Muscle layer of colon (tissue), 2 donors: ENCODE data around the gene COL7A1.

Experiments used
- H3K27ac ChIP-seq: one replicate; pipeline ENCODE4 v1.7.0; 2013; ENCODE audit warnings: low read depth, mild to moderate bottlenecking, low read length, moderate library complexity
- H3K27me3 ChIP-seq, 2 donors: one replicate each; pipeline ENCODE4 v1.7.0; 2013; ENCODE audit warnings: low read length in 2 of 2, mild to moderate bottlenecking in 2 of 2; ENCODE audit not compliant: insufficient read depth in 2 of 2, control insufficient read depth in 1 of 2
- H3K36me3 ChIP-seq: one replicate; pipeline ENCODE4 v1.7.0; 2013; ENCODE audit warnings: mild to moderate bottlenecking, low read length; ENCODE audit not compliant: insufficient read depth
- H3K4me1 ChIP-seq: one replicate; pipeline ENCODE4 v1.7.0; 2013; ENCODE audit warnings: mild to moderate bottlenecking, low read length; ENCODE audit not compliant: insufficient read depth
- H3K4me3 ChIP-seq, 2 donors: one replicate each; pipeline ENCODE4 v1.7.0; 2013; ENCODE audit warnings: low read length in 2 of 2, low read depth in 1 of 2, mild to moderate bottlenecking in 1 of 2, moderate library complexity in 1 of 2
- H3K9ac ChIP-seq: one replicate; pipeline ENCODE4 v1.7.0; 2013; ENCODE audit warnings: low read length
- H3K9me3 ChIP-seq: one replicate; pipeline ENCODE4 v1.7.0; 2013; ENCODE audit warnings: mild to moderate bottlenecking, low read length
- donor health status: abdominal sarcoma.
- donor health status: Adenocarcinoma of cecum.

The COL7A1 gene

GRCh38 chr3:48597408-48597800, 2.3 kb upstream of the COL7A1 start:
- no peak overlapping the region for H3K27ac ChIP-seq
- H3K4me3 ChIP-seq: no peak overlapping the region
- no peaks in the 10 kb centered on the region for H3K9me3 ChIP-seq
- H3K36me3 ChIP-seq: peaks cover 42% of the 10 kb centered on the region
- peaks cover 0 to 13% of the 10 kb centered on the region in 2 donors for H3K27me3 ChIP-seq
- peaks cover 18% of the 10 kb centered on the region for H3K4me1 ChIP-seq
- no peak overlapping the region for H3K9ac ChIP-seq

- no peak overlapping the region for H3K9ac ChIP-seq
- H3K4me1 ChIP-seq: peaks cover 18% of the 10 kb centered on the region
- H3K4me3 ChIP-seq: no peak overlapping the region
- H3K9me3 ChIP-seq: no peaks in the 10 kb centered on the region
- peaks cover 37% of the 10 kb centered on the region for H3K36me3 ChIP-seq
- H3K27ac ChIP-seq: no peak overlapping the region
- H3K27me3 ChIP-seq: peaks cover 0 to 13% of the 10 kb centered on the region in 2 donors
Observed at GRCh38 chr3:48596676-48597407, 1.7 kb upstream of the COL7A1 start.

DNA sequence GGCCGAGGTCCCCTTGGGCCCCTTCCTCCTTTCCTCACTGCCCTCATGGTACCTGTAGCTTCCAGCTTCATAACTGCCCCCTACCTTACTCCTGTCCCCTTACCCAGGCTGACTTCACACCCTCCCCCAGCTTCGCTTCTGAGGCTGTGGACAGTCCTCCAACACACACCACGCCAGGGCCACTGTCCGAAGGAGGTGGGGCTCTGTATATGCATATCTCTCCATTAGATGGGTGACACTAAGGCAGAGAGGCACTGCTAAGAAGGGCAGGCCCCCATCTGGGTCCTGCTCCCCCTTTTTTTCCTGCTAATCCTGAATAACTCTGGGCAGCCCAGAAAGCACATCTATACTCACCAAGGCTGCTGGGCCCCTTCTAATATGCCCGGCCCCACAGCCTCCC, 1.0 kb upstream of the COL7A1 start:
- no peak overlapping the region for H3K9ac ChIP-seq

DNA sequence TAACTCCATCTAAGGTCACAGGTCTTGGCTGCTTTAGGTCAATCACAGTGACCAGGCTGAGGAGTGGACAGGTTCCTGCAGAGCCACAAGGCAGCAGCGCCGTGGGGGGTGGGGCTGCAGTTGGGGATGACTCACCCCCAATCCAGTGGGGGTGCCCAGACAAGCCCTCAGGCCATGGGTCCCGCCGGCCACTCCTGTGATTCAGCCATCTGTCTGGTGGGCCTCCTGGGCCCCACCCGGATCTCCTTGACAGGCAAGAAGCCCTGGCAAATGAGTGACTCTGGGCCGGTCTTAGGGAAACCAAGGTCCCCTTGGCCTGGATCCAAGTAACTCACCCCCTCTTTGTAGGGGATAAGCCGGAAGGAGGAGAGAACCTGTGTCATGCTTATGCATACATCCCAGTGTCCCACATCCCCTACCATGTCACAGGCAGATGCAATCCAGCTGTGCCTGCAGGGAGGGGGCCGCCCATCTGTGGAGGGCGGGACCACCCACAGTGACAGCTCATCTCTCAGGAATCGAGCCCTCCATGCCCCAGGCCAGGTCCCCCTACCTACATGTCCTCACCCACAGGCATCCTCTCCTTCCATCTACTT, 495 bp upstream of the COL7A1 start:
- no peak overlapping the region for H3K27ac ChIP-seq
- H3K9me3 ChIP-seq: no peaks in the 10 kb centered on the region
- no peak overlapping the region for H3K9ac ChIP-seq
- H3K4me1 ChIP-seq: peaks cover 18% of the 10 kb centered on the region
- peaks cover 24% of the 10 kb centered on the region for H3K36me3 ChIP-seq
- peaks cover 0 to 13% of the 10 kb centered on the region in 2 donors for H3K27me3 ChIP-seq
- H3K4me3 ChIP-seq: peak overlapping the region in 1 of 2 donors; percentile 25

More for the DNA sequence above, 1.0 kb upstream of the COL7A1 start:
- Histone ChIP-seq H3K27ac (no peak overlapping the region), H3K27me3 (peaks cover 0 to 13% of the 10 kb centered on the region in 2 donors), H3K4me3 (no peak overlapping the region), H3K4me1 (peaks cover 18% of the 10 kb centered on the region), H3K36me3 (peaks cover 30% of the 10 kb centered on the region), H3K9me3 (no peaks in the 10 kb centered on the region)

- peaks cover 0 to 13% of the 10 kb centered on the region in 2 donors for H3K27me3 ChIP-seq
- no peaks in the 10 kb centered on the region for H3K9me3 ChIP-seq
- H3K27ac ChIP-seq: no peak overlapping the region
- peaks cover 13% of the 10 kb centered on the region for H3K36me3 ChIP-seq
- H3K4me3 ChIP-seq: peak overlapping the region; percentile 25 to 38
- peaks cover 18% of the 10 kb centered on the region for H3K4me1 ChIP-seq
- no peak overlapping the region for H3K9ac ChIP-seq
Observed at GRCh38 chr3:48594417-48595049, 596 bp downstream of the COL7A1 start.

DNA sequence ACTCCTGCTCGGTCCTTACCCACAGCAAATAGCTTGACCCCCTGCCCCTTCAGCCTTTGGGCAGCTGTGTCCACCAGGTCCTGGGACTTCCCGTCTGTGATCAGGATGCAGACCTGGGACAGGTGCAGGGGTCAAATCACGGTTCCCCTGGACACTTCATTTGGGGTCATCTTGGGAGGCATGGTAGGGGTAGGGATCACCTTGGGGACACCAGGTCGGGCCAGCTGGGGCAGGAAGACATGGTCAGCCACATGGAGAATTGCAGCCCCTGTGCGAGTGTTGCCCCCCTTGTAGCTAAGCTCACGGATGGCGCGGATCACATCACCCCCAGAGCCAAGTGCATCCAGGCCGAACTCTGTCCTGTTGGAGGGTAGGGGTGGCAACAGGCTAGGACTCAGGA, 1.8 kb downstream of the COL7A1 start:
- no peak overlapping the region for H3K4me3 ChIP-seq
- H3K27me3 ChIP-seq: peaks cover 0 to 13% of the 10 kb centered on the region in 2 donors
- H3K9ac ChIP-seq: no peak overlapping the region
- no peak overlapping the region for H3K27ac ChIP-seq
- H3K36me3 ChIP-seq: peaks cover 7% of the 10 kb centered on the region
- H3K9me3 ChIP-seq: no peaks in the 10 kb centered on the region
- peaks cover 9% of the 10 kb centered on the region for H3K4me1 ChIP-seq

DNA sequence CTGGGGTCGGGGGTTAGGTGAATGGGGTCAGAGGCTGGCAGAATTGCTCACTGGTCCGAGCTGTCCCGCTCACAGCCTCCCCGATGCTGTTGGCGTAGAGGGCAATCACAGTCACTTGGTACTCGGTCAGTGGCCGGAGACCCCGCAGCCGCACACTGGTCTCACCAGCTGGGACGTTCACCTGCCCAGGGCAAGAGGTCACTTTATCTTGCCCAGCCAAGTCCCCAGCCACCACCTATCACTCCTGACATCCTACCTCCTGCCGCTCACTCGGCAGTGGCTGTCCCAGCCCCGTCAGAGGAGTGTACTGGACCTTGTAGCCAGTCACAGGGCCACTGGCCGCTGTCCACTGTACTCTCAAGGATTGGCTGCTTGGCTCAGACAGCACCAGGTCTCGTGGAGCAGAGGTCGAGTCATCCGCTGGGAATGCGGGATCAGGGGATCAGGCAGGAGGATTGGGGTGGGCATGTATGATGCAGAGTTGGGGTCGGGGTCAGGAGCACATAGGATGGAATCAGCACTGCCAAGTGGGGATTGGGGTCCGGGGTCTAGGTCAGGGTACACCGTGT, 2.5 kb downstream of the COL7A1 start:
- Histone ChIP-seq H3K27me3 (peaks cover 0 to 13% of the 10 kb centered on the region in 2 donors), H3K4me3 (no peak overlapping the region), H3K27ac (no peak overlapping the region), H3K9me3 (no peaks in the 10 kb centered on the region), H3K9ac (no peak overlapping the region), H3K4me1 (peaks cover 9% of the 10 kb centered on the region), H3K36me3 (peaks cover 3% of the 10 kb centered on the region)

- no peak overlapping the region for H3K4me3 ChIP-seq
- peaks cover 9% of the 10 kb centered on the region for H3K4me1 ChIP-seq
- H3K27ac ChIP-seq: no peak overlapping the region
- H3K9ac ChIP-seq: no peak overlapping the region
- H3K9me3 ChIP-seq: no peaks in the 10 kb centered on the region
- no peaks in the 10 kb centered on the region for H3K36me3 ChIP-seq
- peaks cover 0 to 13% of the 10 kb centered on the region in 2 donors for H3K27me3 ChIP-seq
Observed at GRCh38 chr3:48591886-48592518, 3.1 kb downstream of the COL7A1 start.

- H3K4me1 ChIP-seq: peaks cover 9% of the 10 kb centered on the region
- no peaks in the 10 kb centered on the region for H3K9me3 ChIP-seq
- no peak overlapping the region for H3K27ac ChIP-seq
- H3K9ac ChIP-seq: no peak overlapping the region
- H3K27me3 ChIP-seq: peaks cover 0 to 13% of the 10 kb centered on the region in 2 donors
- no peak overlapping the region for H3K4me3 ChIP-seq
- no peaks in the 10 kb centered on the region for H3K36me3 ChIP-seq
Observed at GRCh38 chr3:48591436-48591835, 3.7 kb downstream of the COL7A1 start.

DNA sequence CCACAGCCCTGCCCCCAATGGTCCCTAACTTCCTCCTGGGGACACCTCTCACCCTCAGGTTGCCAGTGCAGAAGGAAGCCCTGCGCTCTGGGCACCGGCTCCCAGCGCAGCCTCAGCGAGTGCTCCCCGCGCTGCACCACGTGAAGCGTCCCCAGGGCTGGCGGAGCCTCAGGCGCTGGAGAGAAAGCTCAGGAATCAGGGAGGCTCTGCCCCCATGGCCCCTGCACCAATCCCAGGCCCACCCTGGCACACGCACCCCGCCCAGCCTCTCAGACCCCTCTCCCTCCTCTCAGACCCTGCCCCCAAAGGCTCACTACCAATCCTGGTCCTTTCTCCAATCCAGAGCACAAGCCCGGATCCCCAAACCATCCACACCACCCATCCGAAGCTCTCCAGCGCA, 6.9 kb downstream of the COL7A1 start:
- Histone ChIP-seq H3K4me1 (no peaks in the 10 kb centered on the region), H3K9me3 (no peaks in the 10 kb centered on the region), H3K4me3 (no peak overlapping the region), H3K27ac (no peak overlapping the region), H3K9ac (no peak overlapping the region), H3K27me3 (peaks cover 0 to 5% of the 10 kb centered on the region in 2 donors), H3K36me3 (no peaks in the 10 kb centered on the region)

- H3K9me3 ChIP-seq: no peaks in the 10 kb centered on the region
- no peaks in the 10 kb centered on the region for H3K4me1 ChIP-seq
- H3K4me3 ChIP-seq: no peak overlapping the region
- no peak overlapping the region for H3K27ac ChIP-seq
- H3K36me3 ChIP-seq: no peaks in the 10 kb centered on the region
- no peaks in the 10 kb centered on the region for H3K27me3 ChIP-seq
- H3K9ac ChIP-seq: no peak overlapping the region
Observed at GRCh38 chr3:48587686-48588085, 7.4 kb downstream of the COL7A1 start.
